ENCODE measurements around the gene FOXL3.

FOXL3 gene

GRCh38 chr7:245574-246295 is 44.2 kb upstream of the FOXL3 start:
- Histone ChIP-seq H3K4me3 (ENCODE audit: low read depth, low read length) (no peak overlapping the region), H3K27me3 (ENCODE audit: insufficient read depth, low read depth, severe bottlenecking) (no peaks in the 10 kb centered on the region), H3K36me3 (0 out of 2 replicates have a peak, but pooled peaks cover 3% of the 10 kb centered on the region), H3K27ac (no peak overlapping the region), H3K9me3 (ENCODE audit: severe bottlenecking) (no peaks in the 10 kb centered on the region)
- no peak for DNase-seq
- no peak for TF ChIP-seq CTCF (IDR thresholded peaks at IDR 0.05; ENCODE audit: low read depth, low read length)

- Histone ChIP-seq H3K4me3 (ENCODE audit: low read depth, low read length) (no peak overlapping the region), H3K9me3 (ENCODE audit: severe bottlenecking) (no peaks in the 10 kb centered on the region), H3K27me3 (ENCODE audit: insufficient read depth, low read depth, severe bottlenecking) (no peaks in the 10 kb centered on the region), H3K36me3 (0 out of 2 replicates have a peak, but pooled peaks cover 3% of the 10 kb centered on the region), H3K27ac (no peak overlapping the region)
- DNase-seq = no peak
- no peak for TF ChIP-seq CTCF (IDR thresholded peaks at IDR 0.05; ENCODE audit: low read depth, low read length)
Observed at GRCh38 chr7:246451-246850, 43.5 kb upstream of the FOXL3 start.

GRCh38 chr7:247181-247580 is 42.8 kb upstream of the FOXL3 start:
- no peak overlapping the region for H3K27ac ChIP-seq
- H3K9me3 ChIP-seq (ENCODE audit: severe bottlenecking) = no peaks in the 10 kb centered on the region
- H3K27me3 ChIP-seq (ENCODE audit: insufficient read depth, low read depth, severe bottlenecking) = no peaks in the 10 kb centered on the region
- no peak for TF ChIP-seq CTCF (IDR thresholded peaks at IDR 0.05; ENCODE audit: low read depth, low read length)
- 0 out of 2 replicates have a peak, but pooled peaks cover 3% of the 10 kb centered on the region for H3K36me3 ChIP-seq
- no peak overlapping the region for H3K4me3 ChIP-seq (ENCODE audit: low read depth, low read length)
- DNase-seq = no peak

- H3K9me3 ChIP-seq (ENCODE audit: severe bottlenecking) = no peaks in the 10 kb centered on the region
- H3K27me3 ChIP-seq (ENCODE audit: insufficient read depth, low read depth, severe bottlenecking) = no peaks in the 10 kb centered on the region
- no peak overlapping the region for H3K27ac ChIP-seq
- DNase-seq = no peak
- H3K4me3 ChIP-seq (ENCODE audit: low read depth, low read length) = no peak overlapping the region
- 0 out of 2 replicates have a peak, but pooled peaks cover 3% of the 10 kb centered on the region for H3K36me3 ChIP-seq
- no peak for TF ChIP-seq CTCF (IDR thresholded peaks at IDR 0.05; ENCODE audit: low read depth, low read length)
Observed at GRCh38 chr7:247636-248035, 42.3 kb upstream of the FOXL3 start.

- Histone ChIP-seq H3K9me3 (ENCODE audit: severe bottlenecking) (no peaks in the 10 kb centered on the region), H3K27me3 (ENCODE audit: insufficient read depth, low read depth, severe bottlenecking) (no peaks in the 10 kb centered on the region), H3K4me3 (ENCODE audit: low read depth, low read length) (no peak overlapping the region), H3K27ac (no peak overlapping the region), H3K36me3 (0 out of 2 replicates have a peak, but pooled peaks cover 3% of the 10 kb centered on the region)
- no peak for DNase-seq
- TF ChIP-seq CTCF (IDR thresholded peaks at IDR 0.05; ENCODE audit: low read depth, low read length) = no peak
Observed at GRCh38 chr7:248732-249435, 41.1 kb upstream of the FOXL3 start.

All from WERI-Rb-1 (cell line).